GM19035 (cell line): ENCODE results near the gene SNRNP25.
"Not testable (repeated sequence)": the region's sequence is repeated elsewhere in the genome, so short reads cannot be mapped to it uniquely, and the experiment has no call there.

Source experiments
- ATAC-seq: cut with Tn5 transposase; IDR thresholded peaks from one replicate; pipeline ENCODE4 v1.9.1; 2021; ENCODE audit not compliant: unreplicated experiment

Gene SNRNP25

GRCh38 chr16:53346-54236 is at the start of gene SNRNP25, which contains the start of gene POLR3K:
Gene SNRNP25 (plus strand): TSS chr16:53828. CDS start chr16:54017, 189 bp downstream.
Gene POLR3K (minus strand): TSS chr16:53608. CDS start chr16:53586, 22 bp downstream.
- ATAC-seq: peak; percentile 93

GRCh38 chr16:9903-10665 is 43.5 kb upstream of the SNRNP25 start:
- ATAC-seq: no peak

GRCh38 chr16:10772-11171 is 42.9 kb upstream of the SNRNP25 start:
- not testable (repeated sequence) for ATAC-seq

GRCh38 chr16:17062-17765 is 36.4 kb upstream of the SNRNP25 start:
- not testable (repeated sequence) for ATAC-seq

GRCh38 chr16:20886-21285 is 32.7 kb upstream of the SNRNP25 start:
- ATAC-seq: not testable (repeated sequence)

GRCh38 chr16:24151-24550 is 29.5 kb upstream of the SNRNP25 start:
- ATAC-seq: not testable (repeated sequence)

GRCh38 chr16:25926-26348 is 27.7 kb upstream of the SNRNP25 start:
- peak; percentile 51 for ATAC-seq

GRCh38 chr16:30627-31026 is 23.0 kb upstream of the SNRNP25 start:
- not testable (repeated sequence) for ATAC-seq

- not testable (repeated sequence) for ATAC-seq
Observed at GRCh38 chr16:33154-33876, 20.3 kb upstream of the SNRNP25 start.

- ATAC-seq: no peak
Observed at GRCh38 chr16:33877-34647, 19.6 kb upstream of the SNRNP25 start.

- no peak for ATAC-seq
Observed at GRCh38 chr16:34648-34987, 19.0 kb upstream of the SNRNP25 start.

GRCh38 chr16:35011-35677 is 18.5 kb upstream of the SNRNP25 start:
- ATAC-seq: peak; percentile 42

- ATAC-seq: no peak
Observed at GRCh38 chr16:35678-36305, 17.8 kb upstream of the SNRNP25 start.

- no peak for ATAC-seq
Observed at GRCh38 chr16:36336-36984, 17.2 kb upstream of the SNRNP25 start.

- ATAC-seq: no peak
Observed at GRCh38 chr16:37511-37910, 16.1 kb upstream of the SNRNP25 start.

- not testable (repeated sequence) for ATAC-seq
Observed at GRCh38 chr16:38206-38605, 15.4 kb upstream of the SNRNP25 start.

- ATAC-seq: peak; percentile 71
Observed at GRCh38 chr16:38941-39892, 14.4 kb upstream of the SNRNP25 start.
